NCI-H2227 treated with DMSO at 0.1 percent for 48 hours (cell line): ENCODE data around the gene KSR1.

Experiments
- DNase-seq: peaks from one replicate; lab custom pipeline; 2025; lab: John Stamatoyannopoulos, UW

The KSR1 gene

DNA sequence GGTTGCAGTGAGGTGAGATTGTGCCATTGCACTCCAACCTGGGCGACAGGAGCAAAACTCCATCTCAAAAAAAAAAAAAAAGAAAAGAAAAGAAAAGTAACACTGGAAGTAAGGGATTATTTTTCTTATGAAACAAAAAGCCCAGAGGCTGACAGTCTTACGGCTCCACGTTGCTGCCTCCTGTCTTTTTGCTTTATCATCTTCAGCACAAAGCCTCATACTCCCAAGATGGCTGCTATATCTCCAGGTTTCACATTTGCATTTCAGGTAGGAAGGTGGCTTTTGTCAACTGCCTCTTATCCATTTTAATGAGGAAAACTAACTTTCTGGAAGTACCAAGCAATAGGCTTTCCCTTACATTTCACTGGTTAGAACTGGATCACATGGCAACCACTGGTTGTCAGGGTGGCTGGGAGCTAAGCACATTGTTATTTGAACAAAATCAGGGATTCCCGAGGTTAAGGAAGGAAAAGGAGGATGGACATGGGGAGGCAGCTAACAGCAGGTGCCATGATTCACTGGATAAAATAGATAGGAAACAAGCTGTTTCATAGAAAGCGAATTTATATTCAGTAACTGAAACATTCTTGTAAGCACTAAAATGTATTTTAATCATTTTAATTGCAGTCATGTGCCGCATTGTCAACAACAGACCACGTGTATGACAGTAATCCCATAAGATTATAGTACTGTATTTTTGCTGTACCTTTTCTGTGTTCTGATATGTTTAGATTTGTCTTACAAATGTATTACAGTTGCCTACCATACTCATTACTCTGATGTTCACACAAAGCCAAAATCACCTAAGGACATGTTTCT is 58.6 kb downstream of the KSR1 start:
- no peak for DNase-seq

GRCh38 chr17:27518048-27518447 is 61.8 kb downstream of the KSR1 start:
- DNase-seq = no peak

DNA sequence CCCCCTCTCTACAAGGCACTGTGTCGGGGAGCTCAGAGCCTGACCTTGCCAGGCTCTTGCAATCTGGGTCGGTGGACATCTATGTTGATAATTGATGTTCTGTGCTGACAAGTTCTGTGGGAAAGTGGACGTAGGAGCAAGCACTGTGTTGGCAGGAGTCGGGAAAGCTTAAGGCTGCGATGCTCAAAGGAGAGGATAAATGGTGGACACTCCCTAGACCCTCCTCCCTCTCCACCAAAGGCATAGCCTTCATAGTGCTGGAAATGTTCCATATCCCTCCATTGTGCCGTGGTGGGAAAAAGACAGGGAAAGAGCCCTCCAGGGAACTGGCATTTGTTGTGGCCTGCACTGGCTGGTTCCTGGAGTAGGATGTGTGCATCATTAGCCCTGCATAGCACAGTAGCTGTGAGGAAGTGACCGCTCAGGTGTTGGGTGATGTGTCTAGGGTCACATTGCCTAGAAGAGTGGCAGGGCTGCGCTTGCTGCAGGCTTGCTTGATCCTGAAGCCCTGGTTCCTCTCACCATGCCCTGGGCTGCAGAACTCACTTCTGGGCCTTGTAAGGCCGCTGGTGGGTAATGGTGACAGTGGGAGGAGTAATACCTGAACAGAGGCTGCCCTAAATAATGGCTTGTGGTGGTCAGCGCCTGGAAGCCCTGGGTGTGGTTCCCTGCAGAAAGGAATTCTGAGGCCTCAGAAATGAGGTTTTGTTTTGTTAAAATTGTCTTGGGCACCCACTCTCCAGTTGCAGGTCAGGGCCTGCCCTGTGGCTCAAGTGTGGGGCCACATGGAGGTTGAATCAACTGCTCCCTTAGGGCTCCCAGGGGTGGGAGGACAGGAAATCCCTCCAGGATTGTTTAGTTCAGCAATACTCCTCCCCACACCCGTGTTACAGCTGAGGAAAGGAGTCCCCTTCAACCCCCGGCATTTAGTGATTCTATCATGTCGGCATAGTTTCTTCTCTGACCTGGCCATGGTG is 62.6 kb downstream of the KSR1 start:
- DNase-seq = no peak

- DNase-seq = no peak
Observed at GRCh38 chr17:27519550-27519949, 63.3 kb downstream of the KSR1 start.

DNA sequence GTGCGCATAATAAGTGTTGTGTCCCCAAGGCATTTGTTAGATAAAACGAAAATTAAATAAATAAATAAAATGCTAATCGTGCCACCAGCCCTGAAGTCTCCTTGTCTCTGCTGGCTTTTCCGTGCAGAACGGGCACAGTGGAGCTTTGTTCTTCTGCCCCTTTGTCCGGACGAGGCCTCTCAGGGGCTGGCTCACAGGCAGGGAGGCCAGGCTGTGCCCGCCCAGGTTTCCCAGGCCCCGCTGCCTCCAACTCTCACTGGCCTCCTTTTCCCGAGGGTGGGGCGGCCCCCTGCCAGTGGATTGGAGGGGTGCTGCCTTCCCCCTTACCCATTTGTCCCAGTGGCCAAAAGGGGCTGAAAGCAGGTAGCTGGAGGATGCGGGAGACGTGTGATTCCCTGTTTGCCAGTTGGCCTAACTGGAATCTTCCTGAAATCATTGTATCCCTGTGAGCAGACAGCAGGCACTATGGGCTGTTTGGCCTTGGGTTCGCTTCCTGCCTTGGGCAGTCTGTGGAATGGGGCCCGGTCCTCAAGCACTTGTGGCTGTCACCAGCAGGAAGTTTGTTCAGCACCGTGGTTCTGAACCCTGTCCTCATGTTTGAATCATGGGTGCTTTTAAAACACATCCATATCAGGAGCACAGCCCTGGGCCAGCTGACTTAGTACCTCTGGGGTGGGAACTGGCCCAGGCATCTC is 64.4 kb downstream of the KSR1 start:
- DNase-seq = no peak

DNA sequence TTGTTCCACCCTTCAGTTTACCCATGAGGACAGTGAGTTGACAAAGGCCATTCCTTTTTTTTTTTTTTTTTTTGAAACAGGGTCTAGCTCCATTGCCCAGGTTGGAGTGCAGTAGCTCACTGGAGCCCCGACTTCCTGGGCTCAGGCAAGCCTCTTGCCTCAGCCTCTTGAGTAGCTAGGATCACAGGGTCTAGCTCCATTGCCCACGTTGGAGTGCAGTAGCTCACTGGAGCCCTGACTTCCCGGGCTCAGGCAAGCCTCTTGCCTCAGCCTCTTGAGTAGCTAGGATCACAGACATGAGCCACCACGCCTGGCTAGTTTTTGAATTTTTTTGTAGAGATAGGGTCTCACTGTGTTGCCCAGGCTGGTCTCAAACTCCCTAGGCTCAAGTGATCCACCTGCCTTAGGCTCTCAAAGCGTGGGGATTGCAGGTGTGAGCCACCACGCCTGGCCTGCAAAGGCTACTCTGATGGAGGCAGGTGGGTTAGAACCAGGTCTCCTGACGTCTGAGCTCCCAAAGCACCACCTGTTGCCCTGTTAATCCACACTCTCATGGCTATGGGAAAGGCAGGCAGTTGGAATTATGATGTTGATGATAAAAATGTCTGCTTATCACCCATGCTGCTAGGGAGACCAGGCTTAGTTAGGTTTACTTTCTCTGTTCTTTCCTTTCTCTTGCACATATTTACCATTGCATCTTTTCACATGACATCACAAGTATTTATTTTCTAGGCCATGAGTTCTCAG is 65.2 kb downstream of the KSR1 start:
- no peak for DNase-seq

DNA sequence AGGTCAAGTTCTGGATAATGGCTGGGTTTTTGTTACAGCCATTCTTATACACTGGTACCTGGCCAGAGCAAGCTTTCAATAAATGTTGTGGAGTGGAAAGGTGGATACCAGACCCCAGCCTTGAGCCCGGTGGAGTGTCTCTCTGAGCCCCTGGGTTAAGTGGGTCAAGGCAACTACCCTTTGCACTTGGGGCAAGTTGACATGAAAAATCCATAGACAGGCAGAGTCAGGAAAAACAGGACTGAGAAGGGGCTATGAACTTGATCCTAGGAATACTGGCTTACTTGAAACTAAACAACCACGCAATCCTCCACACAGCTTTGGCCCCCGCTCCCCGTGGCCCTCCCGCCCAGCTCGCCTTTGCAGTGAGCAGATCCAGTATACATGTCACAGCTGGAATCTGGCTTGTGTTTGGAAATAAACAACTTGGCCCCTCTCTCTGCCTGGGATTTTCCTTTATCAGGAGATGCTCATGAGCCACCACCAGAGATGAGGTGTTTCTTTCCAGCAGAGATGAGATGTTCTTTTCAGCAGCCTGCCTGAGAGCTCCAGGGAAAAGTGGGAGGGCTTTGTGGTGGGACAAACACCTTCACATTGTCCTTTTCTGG is 65.9 kb downstream of the KSR1 start:
- DNase-seq = no peak

DNA sequence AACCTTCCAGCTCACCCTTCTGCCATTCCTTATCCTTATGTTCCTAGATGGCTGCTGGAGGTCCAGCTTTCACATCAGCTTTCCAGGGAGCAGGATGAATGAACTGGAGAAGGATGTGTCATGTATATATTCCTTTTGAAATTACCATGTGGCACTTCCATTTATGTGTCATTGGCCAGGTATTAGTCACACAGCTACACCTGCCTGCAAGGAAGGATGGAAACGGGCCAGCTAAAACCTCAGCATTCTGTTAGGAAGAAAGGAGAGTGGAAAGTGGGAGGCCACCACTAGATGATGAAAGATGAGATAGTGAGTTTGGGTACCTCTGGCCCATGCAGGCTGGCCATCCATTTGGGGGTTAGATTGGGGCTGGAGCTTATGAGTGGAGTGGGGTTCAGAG is 67.5 kb downstream of the KSR1 start:
- DNase-seq = no peak

DNA sequence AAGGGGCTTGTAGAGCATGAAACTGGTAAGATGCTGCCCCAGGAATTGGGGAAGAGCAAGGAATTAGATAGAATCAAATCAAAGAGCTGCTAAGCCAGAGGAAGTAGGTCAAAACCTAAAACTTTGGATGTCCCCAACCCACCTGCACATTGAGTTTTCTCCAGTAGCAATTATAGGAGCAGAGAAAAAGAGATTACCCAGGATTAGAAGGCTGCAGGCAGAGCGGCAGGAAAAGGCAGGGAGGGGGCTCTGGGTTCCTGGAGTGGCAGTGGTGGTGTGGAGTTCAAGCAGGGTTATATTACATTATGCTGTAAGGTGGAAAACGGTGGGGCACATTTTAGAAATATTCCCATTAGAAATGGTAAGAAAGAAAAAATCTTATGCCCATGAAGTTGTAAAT is 68.3 kb downstream of the KSR1 start:
- no peak for DNase-seq

- DNase-seq = no peak
Observed at GRCh38 chr17:27525316-27525715, 69.1 kb downstream of the KSR1 start.

DNA sequence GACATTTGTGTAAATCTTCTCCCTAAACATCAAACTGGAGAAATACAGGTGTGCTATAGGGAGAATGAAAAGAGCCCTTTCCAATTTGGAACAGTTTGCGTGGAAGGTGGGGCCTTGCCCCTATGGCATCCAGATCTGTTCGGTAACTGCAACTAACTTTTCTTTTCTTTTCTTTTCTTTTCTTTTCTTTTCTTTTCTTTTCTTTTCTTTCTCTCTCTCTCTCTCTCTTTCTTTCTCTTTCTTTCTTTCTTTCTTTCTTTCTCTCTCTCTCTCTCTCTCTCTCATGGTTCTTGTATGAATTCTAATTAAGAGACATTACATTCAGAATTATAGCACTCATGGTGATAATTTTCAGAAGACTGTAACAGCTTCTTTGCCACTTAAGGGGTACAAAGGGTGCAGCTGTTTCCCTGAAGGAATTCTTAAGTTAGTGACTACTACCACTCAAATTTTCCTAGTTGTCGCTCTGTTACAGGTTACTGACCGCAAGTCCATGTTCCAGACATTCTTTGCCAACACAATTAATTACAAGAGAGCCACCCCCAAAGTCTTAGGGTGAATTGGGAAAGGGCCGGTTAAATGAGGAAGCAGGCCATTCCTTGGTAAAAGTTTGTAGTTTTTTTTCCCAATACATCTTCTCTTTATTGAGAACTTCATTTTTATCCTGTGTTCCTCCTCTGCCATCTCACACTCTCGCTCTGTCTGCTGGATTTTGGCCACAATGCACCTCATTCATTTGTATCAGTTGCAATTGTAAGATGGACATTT is 69.8 kb downstream of the KSR1 start:
- no peak for DNase-seq

DNA sequence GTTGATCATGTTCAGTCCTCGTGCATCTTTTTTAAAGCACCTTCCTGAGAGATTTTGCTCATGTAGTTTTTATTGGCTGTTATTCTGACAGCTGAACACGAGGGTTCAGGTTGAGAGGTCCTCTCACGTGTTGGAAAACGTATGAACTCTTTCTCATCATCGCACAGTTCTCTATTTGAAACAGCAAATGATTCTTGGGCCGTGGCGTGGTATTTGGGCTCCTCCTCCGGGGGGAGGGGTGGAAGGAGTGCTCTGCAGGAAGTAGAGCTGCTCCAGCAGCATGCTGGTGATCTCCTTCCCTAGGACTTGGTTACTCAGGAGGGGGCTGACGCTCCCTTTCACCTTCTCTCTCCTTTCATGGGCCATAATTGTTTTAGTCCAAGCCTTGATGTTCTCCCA is 70.4 kb downstream of the KSR1 start:
- peak; percentile 13 for DNase-seq

DNA sequence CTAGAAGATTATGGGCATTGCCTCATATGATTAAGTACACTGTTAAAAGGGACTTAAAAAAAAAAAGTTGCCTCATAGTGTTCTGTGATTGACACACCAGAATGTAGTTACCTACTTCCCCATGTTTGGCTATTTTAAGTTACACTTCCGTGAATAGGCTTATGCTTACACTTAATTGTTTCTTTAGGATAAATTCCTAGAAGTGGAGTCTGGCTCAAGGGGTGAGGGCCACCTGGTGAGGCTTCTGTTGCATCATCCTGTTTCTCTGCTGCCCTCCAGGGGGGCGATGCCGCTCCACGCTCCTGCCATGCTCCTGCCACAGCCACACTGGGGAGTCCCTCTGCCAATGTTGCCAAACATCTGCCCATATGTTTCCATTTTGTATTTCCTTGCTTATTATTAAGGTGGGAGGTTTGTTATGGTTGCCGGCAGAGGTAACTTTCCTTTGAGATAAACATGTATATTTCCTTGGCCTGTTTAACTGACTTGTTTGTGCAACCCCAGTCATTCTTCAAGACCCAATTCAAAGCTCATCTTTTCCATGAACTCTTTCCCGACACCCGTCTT is 73.1 kb downstream of the KSR1 start:
- DNase-seq = no peak

GRCh38 chr17:27530764-27531391 is 74.6 kb downstream of the KSR1 start:
- DNase-seq = no peak

DNA sequence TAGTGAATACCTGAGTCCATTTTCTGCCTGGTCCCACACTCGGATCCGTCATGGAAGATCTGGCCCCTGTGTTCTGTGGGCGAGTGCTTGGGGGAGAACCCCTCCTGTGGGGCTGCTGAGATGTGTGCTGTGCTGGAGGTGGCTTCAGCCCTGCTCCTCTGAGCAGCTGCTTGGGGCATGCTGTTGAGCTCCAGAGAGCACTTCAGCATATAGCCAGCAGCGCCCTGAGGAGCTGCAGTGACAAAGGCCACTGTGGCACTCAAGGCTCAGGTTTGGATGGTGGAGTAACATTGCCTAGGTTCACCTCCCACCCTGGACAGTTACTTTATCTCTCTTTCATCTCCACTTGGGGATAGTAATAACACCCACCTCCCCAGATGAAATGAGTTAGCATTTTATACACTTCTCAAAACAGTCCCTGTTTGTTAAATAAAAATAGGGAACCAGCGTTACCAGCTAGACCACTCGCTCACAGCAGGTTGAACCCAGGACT is 75.3 kb downstream of the KSR1 start:
- DNase-seq = no peak

DNA sequence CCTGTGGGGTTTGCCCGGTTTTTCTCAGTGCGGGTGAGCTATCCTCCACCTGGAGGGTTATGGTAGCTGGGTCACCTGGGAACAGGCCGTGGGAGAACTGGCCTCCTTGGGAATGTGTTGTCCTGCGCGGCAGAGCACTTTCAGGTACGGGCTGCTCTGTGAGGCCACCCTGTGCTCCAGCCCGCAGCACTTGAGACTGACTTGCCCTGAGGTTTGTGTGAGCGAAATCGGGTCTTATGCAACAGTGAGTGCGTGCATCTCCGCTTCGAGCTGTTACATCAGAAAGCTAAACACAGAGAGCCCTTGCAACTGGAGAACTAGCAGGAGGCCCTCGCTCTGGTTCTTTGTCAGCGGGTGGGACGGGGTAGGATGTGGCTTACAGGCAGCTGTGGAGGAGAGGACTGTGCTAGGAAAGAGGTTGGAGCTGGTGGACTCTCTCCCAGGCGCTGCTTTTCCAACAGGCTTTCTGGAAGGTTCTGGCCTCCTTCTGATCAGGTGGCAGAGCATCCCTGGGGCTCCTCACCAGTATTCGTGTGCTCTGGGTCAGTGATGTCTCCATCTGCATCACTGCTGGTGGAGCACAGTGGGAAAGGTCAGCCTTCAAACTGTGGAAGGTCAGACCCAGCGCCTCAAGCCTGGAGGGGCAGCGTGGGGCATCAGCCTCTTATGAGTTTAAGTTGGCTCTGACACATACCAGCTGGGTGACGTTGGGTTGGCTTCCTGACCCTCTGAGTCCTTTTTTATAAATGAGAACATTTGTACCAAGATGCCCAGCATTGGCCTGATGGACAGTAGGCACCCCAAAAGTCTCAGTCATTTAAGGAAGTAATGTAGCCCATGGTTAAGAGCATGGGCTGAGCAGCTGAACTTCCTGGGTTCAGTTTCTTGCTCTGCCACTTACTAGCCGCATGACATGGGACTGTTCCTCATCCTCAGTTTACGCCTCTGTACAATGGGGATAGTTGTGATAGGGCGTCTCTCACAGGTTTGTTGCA is 76.3 kb downstream of the KSR1 start:
- no peak for DNase-seq

GRCh38 chr17:27533874-27534815 is 77.9 kb downstream of the KSR1 start:
- no peak for DNase-seq
